Activated T-cell treated with anti-CD3 and anti-CD28 coated beads for 1 hour (primary cell): ENCODE results near the gene PTGR3.

Experiments used
- DNase-seq: peaks from one replicate; pipeline ENCODE4 v3.0.0-alpha.2; 2020; ENCODE audit warnings: low read depth

PTGR3 gene

GRCh38 chr18:75234901-75235300 is 26.0 kb upstream of the PTGR3 start:
- no peak for DNase-seq

GRCh38 chr18:75231053-75231406 is 22.1 kb upstream of the PTGR3 start:
- no peak for DNase-seq

- no peak for DNase-seq
These were observed 21.5 kb upstream of the PTGR3 start for GRCh38 chr18:75230163-75231052.

- DNase-seq, result no peak
These were observed 20.5 kb upstream of the PTGR3 start for GRCh38 chr18:75229437-75229836.

GRCh38 chr18:75228967-75229366 is 20.0 kb upstream of the PTGR3 start:
- DNase-seq, result no peak

GRCh38 chr18:75227535-75228296 is 18.8 kb upstream of the PTGR3 start:
- no peak for DNase-seq

GRCh38 chr18:75226956-75227316 is 18.0 kb upstream of the PTGR3 start:
- no peak for DNase-seq

- no peak for DNase-seq
These were observed 17.5 kb upstream of the PTGR3 start for GRCh38 chr18:75226286-75226955.

- DNase-seq, result no peak
These were observed 14.9 kb upstream of the PTGR3 start for GRCh38 chr18:75223687-75224347.

- no peak for DNase-seq
These were observed 13.5 kb upstream of the PTGR3 start for GRCh38 chr18:75222407-75222806.

GRCh38 chr18:75221897-75222296 is 13.0 kb upstream of the PTGR3 start:
- no peak for DNase-seq

GRCh38 chr18:75221397-75221796 is 12.5 kb upstream of the PTGR3 start:
- DNase-seq, result no peak

- no peak for DNase-seq
These were observed 11.8 kb upstream of the PTGR3 start for GRCh38 chr18:75220551-75221355.

- no peak for DNase-seq
These were observed 10.9 kb upstream of the PTGR3 start for GRCh38 chr18:75219745-75220375.

- no peak for DNase-seq
These were observed 9.4 kb upstream of the PTGR3 start for GRCh38 chr18:75218065-75218923.

GRCh38 chr18:75216911-75217689 is 8.2 kb upstream of the PTGR3 start:
- no peak for DNase-seq

GRCh38 chr18:75216212-75216910 is 7.4 kb upstream of the PTGR3 start:
- no peak for DNase-seq

GRCh38 chr18:75215663-75216062 is 6.7 kb upstream of the PTGR3 start:
- no peak for DNase-seq
